MM.1S (cell line): ENCODE results near the gene GUCY1A2.

Source experiments
- EZH2phosphoT487 ChIP-seq: fragments of 300-600 bp; sonication (generic); IDR thresholded peaks from 2 replicates; pipeline ENCODE4 v1.6.1; 2018; ENCODE audit warnings: antibody characterized with exemption, low read length
- TF ChIP-seq, protein P1 (sequence below): fragments of 300-600 bp; sonication (generic); IDR thresholded peaks from 2 replicates; pipeline ENCODE4 v1.5.1; 2016; ENCODE audit warnings: antibody characterized with exemption, low read length, mixed read lengths

DNA sequence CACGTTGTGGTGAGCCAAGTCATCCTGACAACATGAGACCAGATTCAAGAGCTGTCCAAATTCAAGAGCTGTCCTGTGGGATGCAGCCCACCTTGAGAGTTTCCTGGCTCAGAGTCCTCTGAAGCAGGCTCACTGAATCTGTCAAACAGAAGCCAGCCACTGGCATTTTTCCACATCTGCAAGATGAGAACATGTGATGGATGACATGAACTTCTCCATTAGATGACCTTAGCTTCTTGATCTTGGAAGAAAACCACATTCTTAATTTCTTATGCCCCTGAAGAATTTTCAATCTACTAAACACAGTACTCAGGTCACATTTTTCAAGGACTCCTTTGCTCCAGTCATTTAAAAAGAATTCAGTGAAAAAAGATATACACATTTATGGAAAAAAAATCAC, 291.0 kb downstream of the GUCY1A2 start:
- TF ChIP-seq, protein P1, sequence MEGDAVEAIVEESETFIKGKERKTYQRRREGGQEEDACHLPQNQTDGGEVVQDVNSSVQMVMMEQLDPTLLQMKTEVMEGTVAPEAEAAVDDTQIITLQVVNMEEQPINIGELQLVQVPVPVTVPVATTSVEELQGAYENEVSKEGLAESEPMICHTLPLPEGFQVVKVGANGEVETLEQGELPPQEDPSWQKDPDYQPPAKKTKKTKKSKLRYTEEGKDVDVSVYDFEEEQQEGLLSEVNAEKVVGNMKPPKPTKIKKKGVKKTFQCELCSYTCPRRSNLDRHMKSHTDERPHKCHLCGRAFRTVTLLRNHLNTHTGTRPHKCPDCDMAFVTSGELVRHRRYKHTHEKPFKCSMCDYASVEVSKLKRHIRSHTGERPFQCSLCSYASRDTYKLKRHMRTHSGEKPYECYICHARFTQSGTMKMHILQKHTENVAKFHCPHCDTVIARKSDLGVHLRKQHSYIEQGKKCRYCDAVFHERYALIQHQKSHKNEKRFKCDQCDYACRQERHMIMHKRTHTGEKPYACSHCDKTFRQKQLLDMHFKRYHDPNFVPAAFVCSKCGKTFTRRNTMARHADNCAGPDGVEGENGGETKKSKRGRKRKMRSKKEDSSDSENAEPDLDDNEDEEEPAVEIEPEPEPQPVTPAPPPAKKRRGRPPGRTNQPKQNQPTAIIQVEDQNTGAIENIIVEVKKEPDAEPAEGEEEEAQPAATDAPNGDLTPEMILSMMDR: no peak
- TF ChIP-seq EZH2phosphoT487: no peak
